Peyer's patch (tissue), 4 donors: Measurements from ENCODE around the gene TCF25.

Experiments
- POLR2A ChIP-seq, 2 donors: fragments of 450-650 bp; IDR thresholded peaks; one replicate each; pipeline ENCODE4 v1.5.1; 2017; ENCODE audit warnings: antibody characterized with exemption in 2 of 2, mild to moderate bottlenecking in 2 of 2, moderate library complexity in 2 of 2
- TF ChIP-seq, protein P1 (sequence below), 6 experiments: fragments of 450-650 bp in 4 of 6; fragments of 200-600 bp in 2 of 6; sonication (generic) in 1 of 6; IDR thresholded peaks; one replicate each; pipeline ENCODE4 v1.5.1; 2017 to 2019; ENCODE audit warnings: antibody characterized with exemption in 6 of 6, mild to moderate bottlenecking in 3 of 6, moderate library complexity in 1 of 6

DNA sequence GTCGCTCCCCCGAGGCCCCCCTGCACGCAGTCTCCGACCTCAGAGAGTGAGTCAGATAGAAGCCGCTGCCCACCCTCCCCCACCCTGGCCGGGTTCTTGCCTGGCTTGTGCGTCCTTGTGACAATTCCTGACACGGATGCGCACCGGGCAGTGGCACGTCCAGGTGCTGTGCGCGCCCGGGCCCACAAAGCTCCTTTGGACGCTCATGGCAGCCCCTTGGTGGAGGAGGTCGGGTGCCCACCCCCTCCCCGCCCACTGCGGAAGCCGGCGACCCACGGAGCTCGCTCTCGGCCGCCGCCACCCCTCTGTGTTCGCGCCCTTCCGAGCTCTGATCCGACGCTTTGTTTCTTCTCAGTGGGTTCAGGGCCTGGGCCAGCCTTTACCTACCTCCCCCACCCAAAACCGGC lies 49.1 kb downstream of the TCF25 start:
- TF ChIP-seq, protein P1, sequence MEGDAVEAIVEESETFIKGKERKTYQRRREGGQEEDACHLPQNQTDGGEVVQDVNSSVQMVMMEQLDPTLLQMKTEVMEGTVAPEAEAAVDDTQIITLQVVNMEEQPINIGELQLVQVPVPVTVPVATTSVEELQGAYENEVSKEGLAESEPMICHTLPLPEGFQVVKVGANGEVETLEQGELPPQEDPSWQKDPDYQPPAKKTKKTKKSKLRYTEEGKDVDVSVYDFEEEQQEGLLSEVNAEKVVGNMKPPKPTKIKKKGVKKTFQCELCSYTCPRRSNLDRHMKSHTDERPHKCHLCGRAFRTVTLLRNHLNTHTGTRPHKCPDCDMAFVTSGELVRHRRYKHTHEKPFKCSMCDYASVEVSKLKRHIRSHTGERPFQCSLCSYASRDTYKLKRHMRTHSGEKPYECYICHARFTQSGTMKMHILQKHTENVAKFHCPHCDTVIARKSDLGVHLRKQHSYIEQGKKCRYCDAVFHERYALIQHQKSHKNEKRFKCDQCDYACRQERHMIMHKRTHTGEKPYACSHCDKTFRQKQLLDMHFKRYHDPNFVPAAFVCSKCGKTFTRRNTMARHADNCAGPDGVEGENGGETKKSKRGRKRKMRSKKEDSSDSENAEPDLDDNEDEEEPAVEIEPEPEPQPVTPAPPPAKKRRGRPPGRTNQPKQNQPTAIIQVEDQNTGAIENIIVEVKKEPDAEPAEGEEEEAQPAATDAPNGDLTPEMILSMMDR (IDR thresholded peaks at IDR 0.05) = no peak
- no peak for TF ChIP-seq POLR2A (IDR thresholded peaks at IDR 0.05)
